Neural cell (in vitro differentiated cells): Measurements from ENCODE around the gene ZNF107. TPM values are rescaled to one million over a fixed set of nuclear protein-coding genes. Genes with fewer than 3 reads are reported as not detected.
"Not testable (repeated sequence)": the region's sequence is repeated elsewhere in the genome, so short reads cannot be mapped to it uniquely, and the experiment has no call there.

Experiments
- H2AFZ ChIP-seq: fragments of 200-600, 300-800 bp; sonication (generic), shearing (Covaris generic); 2 replicates; pipeline ENCODE4 v1.6.0; 2014; ENCODE audit warnings: low read depth, mild to moderate bottlenecking, antibody characterized with exemption, low read length, moderate library complexity
- H3F3A ChIP-seq: fragments of 200-600 bp; shearing (Covaris generic); 2 replicates; pipeline ENCODE4 v1.6.1; 2016; ENCODE audit warnings: mild to moderate bottlenecking, moderate library complexity, mixed read lengths, antibody characterized with exemption, low read length; ENCODE audit not compliant: insufficient read depth, poor library complexity, severe bottlenecking
- H3K27ac ChIP-seq: fragments of 200-600, 300-800 bp; sonication (generic), shearing (Covaris generic); 2 replicates; pipeline ENCODE4 v1.5.1; 2014; ENCODE audit warnings: mild to moderate bottlenecking, low read length, moderate library complexity
- H3K27me3 ChIP-seq: fragments of 300-800, 200-600 bp; sonication (generic), shearing (Covaris generic); 2 replicates; pipeline ENCODE4 v1.6.0; 2014; ENCODE audit warnings: mild to moderate bottlenecking, low read depth, low read length, moderate library complexity; ENCODE audit not compliant: insufficient read depth
- H3K36me3 ChIP-seq: fragments of 300-800, 200-600 bp; sonication (generic), shearing (Covaris generic); 2 replicates; pipeline ENCODE4 v1.5.1; 2014; ENCODE audit warnings: mild to moderate bottlenecking, antibody characterized with exemption, low read length, moderate library complexity; ENCODE audit not compliant: insufficient read depth
- H3K4me2 ChIP-seq: fragments of 300-800, 200-600 bp; sonication (generic), shearing (Covaris generic); 2 replicates; pipeline ENCODE4 v1.6.0; 2014; ENCODE audit warnings: mild to moderate bottlenecking, low read length
- H3K4me3 ChIP-seq: fragments of 300-800, 200-600 bp; sonication (generic), shearing (Covaris generic); 2 replicates; pipeline ENCODE4 v1.5.1; 2014; ENCODE audit warnings: mild to moderate bottlenecking, low read length, moderate library complexity
- H3K79me2 ChIP-seq: fragments of 200-600 bp; shearing (Covaris generic); replicated peaks from 2 replicates; pipeline ENCODE4 v1.6.0; 2014; ENCODE audit warnings: mild to moderate bottlenecking, low read length, moderate library complexity; ENCODE audit not compliant: insufficient read depth
- H3K9ac ChIP-seq: fragments of 300-800, 200-600 bp; sonication (generic), shearing (Covaris generic); 2 replicates; pipeline ENCODE4 v1.6.1; 2016; ENCODE audit warnings: mild to moderate bottlenecking, low read length, mixed read lengths
- H3K9me2 ChIP-seq: fragments of 200-600 bp; shearing (Covaris generic); 2 replicates; pipeline ENCODE4 v1.6.1; 2016; ENCODE audit warnings: mild to moderate bottlenecking, low read length, mixed read lengths; ENCODE audit not compliant: insufficient read depth
- H3K9me3 ChIP-seq: fragments of 200-600, 300-800 bp; sonication (generic), shearing (Covaris generic); 2 replicates; pipeline ENCODE4 v1.6.1; 2016; ENCODE audit warnings: mild to moderate bottlenecking, mixed run types, low read length, moderate library complexity, mixed read lengths
- H4K20me1 ChIP-seq: fragments of 200-600 bp; shearing (Covaris generic); 2 replicates; pipeline ENCODE4 v1.6.1; 2016; ENCODE audit warnings: mild to moderate bottlenecking, mixed run types; ENCODE audit not compliant: insufficient read depth
- EP300 ChIP-seq: fragments of 450-650 bp; conservative IDR thresholded peaks from 2 replicates; pipeline ENCODE4 v1.6.1; 2014; ENCODE audit warnings: antibody characterized with exemption, mild to moderate bottlenecking, moderate library complexity; ENCODE audit not compliant: poor library complexity, severe bottlenecking
- EZH2 ChIP-seq: fragments of 200-600, 300-800 bp; shearing (Covaris generic), sonication (generic); IDR thresholded peaks from 2 replicates; pipeline ENCODE4 v1.6.1; 2014; ENCODE audit warnings: antibody characterized with exemption, low read length, borderline replicate concordance, mild to moderate bottlenecking; ENCODE audit not compliant: insufficient read depth, poor library complexity, severe bottlenecking
- MXI1 ChIP-seq: fragments of 450-650 bp; conservative IDR thresholded peaks from 2 replicates; pipeline ENCODE4 v1.6.1; 2014; ENCODE audit warnings: antibody characterized with exemption, mild to moderate bottlenecking; ENCODE audit not compliant: poor library complexity, severe bottlenecking
- POLR2AphosphoS5 ChIP-seq: IDR thresholded peaks from 2 replicates; pipeline ENCODE4 v1.6.1; 2012
- RAD21 ChIP-seq: fragments of 450-650 bp; conservative IDR thresholded peaks from 2 replicates; pipeline ENCODE4 v1.6.1; 2014; ENCODE audit warnings: antibody characterized with exemption, mild to moderate bottlenecking, moderate library complexity
- SMC3 ChIP-seq: fragments of 450-650 bp; conservative IDR thresholded peaks from 2 replicates; pipeline ENCODE4 v1.6.1; 2014; ENCODE audit warnings: antibody characterized with exemption, mild to moderate bottlenecking, moderate library complexity; ENCODE audit not compliant: poor library complexity
- TAF1 ChIP-seq: IDR thresholded peaks from 2 replicates; pipeline ENCODE4 v1.6.1; 2012; ENCODE audit warnings: low read depth
- polyA plus RNA-seq: library from polyadenylated mRNA; depleted of rRNA; stranded (reverse); fragments of >200 nt; gene quantifications from 2 replicates; pipeline ENCODE4 v1.2.3, GENCODE V29; 2014
- TF ChIP-seq, protein P1 (sequence below): IDR thresholded peaks from 2 replicates; pipeline ENCODE4 v1.6.1; 2012; ENCODE audit warnings: borderline replicate concordance
- TF ChIP-seq, protein P2 (sequence below): fragments of 450-650 bp; IDR thresholded peaks from 2 replicates; pipeline ENCODE4 v1.5.1; 2014; ENCODE audit warnings: antibody characterized with exemption, mild to moderate bottlenecking, moderate library complexity; ENCODE audit not compliant: poor library complexity, severe bottlenecking

The ZNF107 gene
- polyA plus RNA-seq, 1 donor from 2014 or later, result 7.9 TPM

DNA sequence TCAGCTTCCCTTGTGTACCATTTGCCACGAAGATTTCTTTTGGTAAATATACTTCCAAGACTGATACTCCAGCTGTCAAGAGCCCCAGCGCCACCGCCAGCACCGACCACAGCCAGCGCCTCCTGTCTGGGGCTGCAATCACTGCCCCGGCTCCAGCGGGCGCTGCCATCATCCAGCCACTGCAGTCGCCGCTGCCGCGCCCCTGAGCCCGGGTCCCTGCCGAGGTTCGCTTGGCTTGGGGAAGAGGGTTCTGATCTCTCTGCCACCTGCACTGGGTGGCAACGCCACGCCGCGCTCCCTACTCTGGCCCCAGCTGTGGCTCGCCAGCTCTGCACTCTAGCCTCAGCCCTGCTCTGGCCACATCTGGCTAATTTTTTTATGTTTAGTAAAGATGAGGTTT is 70.6 kb downstream of the ZNF107 start:
- H3K27me3 ChIP-seq, result no peaks in the 10 kb centered on the region
- H3K9me2 ChIP-seq, result no peaks in the 10 kb centered on the region
- TF ChIP-seq, protein P1, sequence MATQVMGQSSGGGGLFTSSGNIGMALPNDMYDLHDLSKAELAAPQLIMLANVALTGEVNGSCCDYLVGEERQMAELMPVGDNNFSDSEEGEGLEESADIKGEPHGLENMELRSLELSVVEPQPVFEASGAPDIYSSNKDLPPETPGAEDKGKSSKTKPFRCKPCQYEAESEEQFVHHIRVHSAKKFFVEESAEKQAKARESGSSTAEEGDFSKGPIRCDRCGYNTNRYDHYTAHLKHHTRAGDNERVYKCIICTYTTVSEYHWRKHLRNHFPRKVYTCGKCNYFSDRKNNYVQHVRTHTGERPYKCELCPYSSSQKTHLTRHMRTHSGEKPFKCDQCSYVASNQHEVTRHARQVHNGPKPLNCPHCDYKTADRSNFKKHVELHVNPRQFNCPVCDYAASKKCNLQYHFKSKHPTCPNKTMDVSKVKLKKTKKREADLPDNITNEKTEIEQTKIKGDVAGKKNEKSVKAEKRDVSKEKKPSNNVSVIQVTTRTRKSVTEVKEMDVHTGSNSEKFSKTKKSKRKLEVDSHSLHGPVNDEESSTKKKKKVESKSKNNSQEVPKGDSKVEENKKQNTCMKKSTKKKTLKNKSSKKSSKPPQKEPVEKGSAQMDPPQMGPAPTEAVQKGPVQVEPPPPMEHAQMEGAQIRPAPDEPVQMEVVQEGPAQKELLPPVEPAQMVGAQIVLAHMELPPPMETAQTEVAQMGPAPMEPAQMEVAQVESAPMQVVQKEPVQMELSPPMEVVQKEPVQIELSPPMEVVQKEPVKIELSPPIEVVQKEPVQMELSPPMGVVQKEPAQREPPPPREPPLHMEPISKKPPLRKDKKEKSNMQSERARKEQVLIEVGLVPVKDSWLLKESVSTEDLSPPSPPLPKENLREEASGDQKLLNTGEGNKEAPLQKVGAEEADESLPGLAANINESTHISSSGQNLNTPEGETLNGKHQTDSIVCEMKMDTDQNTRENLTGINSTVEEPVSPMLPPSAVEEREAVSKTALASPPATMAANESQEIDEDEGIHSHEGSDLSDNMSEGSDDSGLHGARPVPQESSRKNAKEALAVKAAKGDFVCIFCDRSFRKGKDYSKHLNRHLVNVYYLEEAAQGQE, result no peak
- TF ChIP-seq, protein P2, sequence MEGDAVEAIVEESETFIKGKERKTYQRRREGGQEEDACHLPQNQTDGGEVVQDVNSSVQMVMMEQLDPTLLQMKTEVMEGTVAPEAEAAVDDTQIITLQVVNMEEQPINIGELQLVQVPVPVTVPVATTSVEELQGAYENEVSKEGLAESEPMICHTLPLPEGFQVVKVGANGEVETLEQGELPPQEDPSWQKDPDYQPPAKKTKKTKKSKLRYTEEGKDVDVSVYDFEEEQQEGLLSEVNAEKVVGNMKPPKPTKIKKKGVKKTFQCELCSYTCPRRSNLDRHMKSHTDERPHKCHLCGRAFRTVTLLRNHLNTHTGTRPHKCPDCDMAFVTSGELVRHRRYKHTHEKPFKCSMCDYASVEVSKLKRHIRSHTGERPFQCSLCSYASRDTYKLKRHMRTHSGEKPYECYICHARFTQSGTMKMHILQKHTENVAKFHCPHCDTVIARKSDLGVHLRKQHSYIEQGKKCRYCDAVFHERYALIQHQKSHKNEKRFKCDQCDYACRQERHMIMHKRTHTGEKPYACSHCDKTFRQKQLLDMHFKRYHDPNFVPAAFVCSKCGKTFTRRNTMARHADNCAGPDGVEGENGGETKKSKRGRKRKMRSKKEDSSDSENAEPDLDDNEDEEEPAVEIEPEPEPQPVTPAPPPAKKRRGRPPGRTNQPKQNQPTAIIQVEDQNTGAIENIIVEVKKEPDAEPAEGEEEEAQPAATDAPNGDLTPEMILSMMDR, result no peak
- TF ChIP-seq SMC3 (no peak), TAF1 (no peak), RAD21 (no peak), MXI1 (no peak), POLR2AphosphoS5 (no peak), EZH2 (no peak), EP300 (no peak)
- no peaks in the 10 kb centered on the region for H3K79me2 ChIP-seq
- H3K9ac ChIP-seq, result no peak overlapping the region
- H3K4me2 ChIP-seq, result no peak overlapping the region
- H2AFZ ChIP-seq, result no peak overlapping the region
- no peak overlapping the region for H3K4me3 ChIP-seq
- no peaks in the 10 kb centered on the region for H3K36me3 ChIP-seq
- H3F3A ChIP-seq, result no peaks in the 10 kb centered on the region
- H3K27ac ChIP-seq, result no peak overlapping the region
- H3K9me3 ChIP-seq, result no peaks in the 10 kb centered on the region
- H4K20me1 ChIP-seq, result no peaks in the 10 kb centered on the region

DNA sequence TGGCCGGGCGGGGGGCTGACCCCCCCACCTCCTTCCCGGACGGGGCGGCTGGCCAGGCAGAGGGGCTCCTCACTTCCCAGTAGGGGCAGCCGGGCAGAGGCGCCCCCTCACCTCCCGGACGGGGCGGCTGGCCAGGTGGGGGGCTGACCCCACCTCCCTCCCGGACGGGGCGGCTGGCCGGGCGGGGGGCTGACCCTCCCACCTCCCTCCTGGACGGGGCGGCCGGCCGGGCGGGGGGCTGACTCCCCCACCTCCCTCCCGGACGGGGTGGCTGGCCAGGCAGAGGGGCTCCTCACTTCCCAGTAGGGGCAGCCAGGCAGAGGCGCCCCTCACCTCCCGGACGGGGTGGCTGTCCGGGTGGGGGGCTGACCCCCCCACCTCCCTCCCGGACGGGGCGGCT is 72.5 kb downstream of the ZNF107 start:
- not testable (repeated sequence) for H3K9me2 ChIP-seq, H3K79me2 ChIP-seq, H3K4me2 ChIP-seq, H3K9ac ChIP-seq, H3K4me3 ChIP-seq, H3K27me3 ChIP-seq, H3K36me3 ChIP-seq, H4K20me1 ChIP-seq, H2AFZ ChIP-seq, H3K27ac ChIP-seq, H3F3A ChIP-seq, H3K9me3 ChIP-seq

DNA sequence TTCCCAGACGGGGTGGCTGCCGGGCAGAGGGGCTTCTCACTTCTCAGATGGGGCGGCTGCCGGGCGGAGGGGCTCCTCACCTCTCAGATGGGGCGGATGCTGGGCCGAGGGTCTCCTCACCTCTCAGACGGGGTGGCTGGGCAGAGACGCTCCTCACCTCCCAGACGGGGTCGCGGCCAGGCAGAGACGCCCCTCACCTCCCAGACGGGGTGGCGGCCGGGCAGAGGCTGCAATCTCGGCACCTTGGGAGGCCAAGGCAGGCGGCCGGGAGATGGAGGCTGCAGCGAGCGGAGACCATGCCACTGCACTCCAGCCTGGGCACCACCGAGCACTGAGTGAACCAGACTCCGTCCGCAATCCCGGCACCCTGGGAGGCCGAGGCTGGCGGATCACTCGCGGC is 73.0 kb downstream of the ZNF107 start:
- not testable (repeated sequence) for H2AFZ ChIP-seq, H3K9ac ChIP-seq, H3K9me3 ChIP-seq, H3K36me3 ChIP-seq, H3K27me3 ChIP-seq, H4K20me1 ChIP-seq, H3K9me2 ChIP-seq, H3F3A ChIP-seq, H3K4me2 ChIP-seq, H3K79me2 ChIP-seq, H3K4me3 ChIP-seq, H3K27ac ChIP-seq
